ENCODE results near the gene SMAGP.
"Not testable (repeated sequence)": the region's sequence is repeated elsewhere in the genome, so short reads cannot be mapped to it uniquely, and the experiment has no call there.

GRCh38 chr12:51259600-51259999 is 10.6 kb downstream of the SMAGP start:
- TF ChIP-seq, protein P1, sequence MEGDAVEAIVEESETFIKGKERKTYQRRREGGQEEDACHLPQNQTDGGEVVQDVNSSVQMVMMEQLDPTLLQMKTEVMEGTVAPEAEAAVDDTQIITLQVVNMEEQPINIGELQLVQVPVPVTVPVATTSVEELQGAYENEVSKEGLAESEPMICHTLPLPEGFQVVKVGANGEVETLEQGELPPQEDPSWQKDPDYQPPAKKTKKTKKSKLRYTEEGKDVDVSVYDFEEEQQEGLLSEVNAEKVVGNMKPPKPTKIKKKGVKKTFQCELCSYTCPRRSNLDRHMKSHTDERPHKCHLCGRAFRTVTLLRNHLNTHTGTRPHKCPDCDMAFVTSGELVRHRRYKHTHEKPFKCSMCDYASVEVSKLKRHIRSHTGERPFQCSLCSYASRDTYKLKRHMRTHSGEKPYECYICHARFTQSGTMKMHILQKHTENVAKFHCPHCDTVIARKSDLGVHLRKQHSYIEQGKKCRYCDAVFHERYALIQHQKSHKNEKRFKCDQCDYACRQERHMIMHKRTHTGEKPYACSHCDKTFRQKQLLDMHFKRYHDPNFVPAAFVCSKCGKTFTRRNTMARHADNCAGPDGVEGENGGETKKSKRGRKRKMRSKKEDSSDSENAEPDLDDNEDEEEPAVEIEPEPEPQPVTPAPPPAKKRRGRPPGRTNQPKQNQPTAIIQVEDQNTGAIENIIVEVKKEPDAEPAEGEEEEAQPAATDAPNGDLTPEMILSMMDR (IDR thresholded peaks at IDR 0.05 in 8 of 11, conservative IDR thresholded peaks at IDR 0.05 in 3 of 11), result not testable (repeated sequence)
- TF ChIP-seq POLR2A (IDR thresholded peaks at IDR 0.05), result not testable (repeated sequence)

All from spleen (tissue), 7 donors.